HG02970 (cell line): Measurements from ENCODE around the gene IRF2BP1.
A peak's percentile ranks its signal among the peaks of the same experiment; 100 is the strongest.

Experiments
- ATAC-seq: cut with Tn5 transposase; IDR thresholded peaks from one replicate; pipeline ENCODE4 v1.9.1; 2021; ENCODE audit warnings: mild to moderate bottlenecking, moderate library complexity, moderate number of reproducible peaks; ENCODE audit not compliant: unreplicated experiment, low FRiP score

Gene IRF2BP1

GRCh38 chr19:45885556-45886426 is at the start of gene IRF2BP1:
Gene IRF2BP1, minus strand, starts transcription at chr19:45886141. Its CDS starts 367 bp downstream, at chr19:45885774.
- ATAC-seq = peak; percentile 42

- no peak for ATAC-seq
These were observed 49.3 kb upstream of the IRF2BP1 start for GRCh38 chr19:45935267-45935666.

- no peak for ATAC-seq
These were observed 48.8 kb upstream of the IRF2BP1 start for GRCh38 chr19:45934551-45935230.

- no peak for ATAC-seq
These were observed 47.8 kb upstream of the IRF2BP1 start for GRCh38 chr19:45933759-45934158.

- no peak for ATAC-seq
These were observed 45.1 kb upstream of the IRF2BP1 start for GRCh38 chr19:45931055-45931454.

- ATAC-seq = no peak
These were observed 43.3 kb upstream of the IRF2BP1 start for GRCh38 chr19:45929247-45929646.

- ATAC-seq = peak; percentile 79
These were observed 41.8 kb upstream of the IRF2BP1 start for GRCh38 chr19:45927565-45928261.

GRCh38 chr19:45924891-45925447 is 39.0 kb upstream of the IRF2BP1 start:
- ATAC-seq = no peak

GRCh38 chr19:45922281-45922680 is 36.3 kb upstream of the IRF2BP1 start:
- no peak for ATAC-seq

GRCh38 chr19:45920458-45920857 is 34.5 kb upstream of the IRF2BP1 start:
- no peak for ATAC-seq

GRCh38 chr19:45919678-45920077 is 33.7 kb upstream of the IRF2BP1 start:
- no peak for ATAC-seq

GRCh38 chr19:45918721-45919120 is 32.8 kb upstream of the IRF2BP1 start:
- no peak for ATAC-seq

GRCh38 chr19:45917421-45918091 is 31.6 kb upstream of the IRF2BP1 start:
- ATAC-seq = no peak

- ATAC-seq = no peak
These were observed 28.2 kb upstream of the IRF2BP1 start, which contains the start of gene NANOS2 for GRCh38 chr19:45913874-45914830. Gene NANOS2, minus strand, starts transcription at chr19:45914778. Its CDS starts 85 bp downstream, at chr19:45914693.

- no peak for ATAC-seq
These were observed 25.4 kb upstream of the IRF2BP1 start for GRCh38 chr19:45911291-45911690.

- no peak for ATAC-seq
These were observed 23.0 kb upstream of the IRF2BP1 start for GRCh38 chr19:45908956-45909355.

- ATAC-seq = no peak
These were observed 20.3 kb upstream of the IRF2BP1 start for GRCh38 chr19:45906221-45906620.

GRCh38 chr19:45905011-45905410 is 19.1 kb upstream of the IRF2BP1 start:
- no peak for ATAC-seq
